GM21786 (cell line): ENCODE data around the gene PDE4D.

Source experiments
- ATAC-seq: cut with Tn5 transposase; IDR thresholded peaks from one replicate; pipeline ENCODE4 v1.9.1; 2021; ENCODE audit not compliant: unreplicated experiment

PDE4D gene

DNA sequence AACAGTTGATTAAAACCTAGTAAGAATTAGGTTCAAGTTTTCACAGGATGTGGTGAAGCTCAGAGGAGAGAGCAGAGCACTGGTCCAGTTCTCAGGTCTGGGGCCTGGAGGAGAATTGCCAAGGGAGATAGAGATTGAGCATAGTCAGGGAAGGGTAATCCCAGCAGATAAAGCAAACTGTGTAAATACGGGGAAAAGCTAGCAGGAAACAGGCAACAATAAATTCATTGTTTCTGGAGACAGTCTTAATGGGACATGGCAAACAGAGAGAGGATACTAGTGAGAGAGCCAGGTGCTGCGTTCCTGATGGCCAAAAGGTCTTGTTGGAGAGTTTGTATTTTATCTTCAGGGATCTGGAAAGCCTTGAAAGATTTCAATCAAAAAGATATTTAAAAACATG is 333.0 kb downstream of the PDE4D start:
- ATAC-seq: no peak

DNA sequence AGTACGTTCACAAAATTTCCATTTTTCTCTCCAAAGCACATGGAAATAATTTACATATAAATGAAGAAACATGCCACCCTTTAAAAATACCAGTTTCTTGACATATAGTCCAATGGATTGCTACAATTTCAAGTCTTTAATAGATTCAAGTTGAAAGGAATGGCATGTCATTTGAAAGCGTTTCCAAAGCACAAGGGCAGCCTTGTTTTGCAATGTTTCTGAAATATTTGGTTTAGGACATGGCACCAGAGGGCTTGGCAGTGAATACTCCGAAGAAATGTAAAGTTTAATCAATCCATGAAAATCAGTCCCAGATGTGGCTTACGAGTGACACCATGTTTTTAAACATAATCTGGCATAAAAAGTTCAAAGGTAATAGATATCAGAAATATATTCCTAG is 333.7 kb downstream of the PDE4D start:
- ATAC-seq: no peak

DNA sequence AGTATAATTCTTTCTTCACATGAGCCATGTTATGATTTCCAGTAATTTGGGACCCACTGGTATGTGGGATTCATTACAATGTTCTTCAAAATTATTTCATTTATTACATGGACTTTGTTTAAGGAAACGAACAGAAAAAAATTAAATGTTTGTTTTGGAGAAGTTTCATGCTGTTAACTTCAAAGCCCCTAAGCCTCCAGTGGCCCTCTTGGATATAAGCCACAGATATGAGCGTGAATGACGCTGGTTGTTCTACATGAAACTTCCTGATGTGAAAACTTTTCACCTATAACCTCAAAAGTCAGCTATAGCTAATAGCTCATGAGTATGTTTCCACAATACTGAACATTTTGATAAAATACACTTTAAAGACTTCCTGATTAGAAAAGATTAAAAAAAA is 334.2 kb downstream of the PDE4D start:
- ATAC-seq: no peak

DNA sequence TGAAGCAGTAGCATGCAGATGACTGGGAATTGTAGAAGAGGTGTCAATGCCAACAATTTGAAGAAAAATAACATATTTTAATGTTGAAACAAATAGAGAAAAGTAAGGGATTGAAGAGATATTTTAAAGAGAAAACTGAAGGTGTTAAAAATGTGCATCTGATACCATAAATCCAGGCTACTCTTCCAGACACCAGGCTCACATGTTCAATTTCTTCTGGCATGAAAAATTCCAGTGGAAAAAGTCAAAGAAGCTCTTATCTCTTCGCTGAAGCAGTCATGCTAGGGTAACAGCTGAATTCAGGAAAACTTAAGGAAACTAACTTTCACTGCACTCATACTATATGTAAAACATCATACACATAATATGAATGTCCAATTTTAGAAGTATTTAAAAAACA is 335.0 kb downstream of the PDE4D start:
- no peak for ATAC-seq

- ATAC-seq: no peak
Measured at GRCh38 chr5:59557572-59557971, 336.0 kb downstream of the PDE4D start.

- ATAC-seq: no peak
Measured at GRCh38 chr5:59555596-59555995, 337.9 kb downstream of the PDE4D start.

- no peak for ATAC-seq
Measured at GRCh38 chr5:59554501-59554900, 339.0 kb downstream of the PDE4D start.

DNA sequence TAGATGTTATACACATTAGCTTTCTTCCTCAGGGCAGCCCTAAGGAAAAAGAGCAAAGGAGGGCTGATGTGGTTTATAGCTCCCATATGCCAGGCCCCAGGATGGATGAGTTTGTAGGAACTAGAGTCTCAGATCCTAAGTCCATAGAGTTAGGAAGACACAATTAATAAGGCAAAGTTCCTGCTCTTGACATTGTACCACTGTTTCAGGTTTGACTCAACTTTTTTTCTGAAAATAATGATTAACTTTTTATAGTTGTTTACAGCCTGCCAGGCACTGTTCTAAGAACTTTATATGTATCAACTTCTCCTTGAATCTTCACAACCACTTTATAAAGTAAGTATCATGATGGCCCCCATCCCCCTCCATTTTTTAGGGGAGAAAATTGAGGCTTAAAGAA is 339.5 kb downstream of the PDE4D start:
- ATAC-seq: no peak

DNA sequence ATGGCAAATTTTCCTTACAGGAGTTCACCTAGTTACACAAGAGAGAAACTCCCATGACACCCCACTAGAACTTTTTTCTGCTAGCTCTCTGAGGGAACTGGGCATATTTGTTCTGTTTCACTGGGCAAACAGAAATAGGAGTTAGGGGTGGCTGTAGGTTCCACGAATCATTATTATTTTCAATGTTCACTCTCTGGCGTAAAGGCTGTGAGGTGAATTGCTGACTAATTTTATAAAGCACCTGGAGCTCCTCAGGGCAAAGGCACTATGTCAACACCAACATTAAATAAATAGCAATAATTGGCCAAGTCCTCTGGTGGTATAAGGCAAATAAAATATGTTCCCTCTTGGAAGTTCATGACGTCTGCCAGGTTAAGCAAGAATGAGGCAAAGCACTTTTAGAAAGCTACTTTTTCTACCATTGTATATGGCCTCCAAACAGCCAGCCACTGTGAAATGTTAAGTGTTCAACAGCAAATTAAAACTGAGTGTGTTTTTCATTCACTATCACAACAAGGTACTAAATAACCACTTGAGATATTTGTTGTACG is 344.6 kb downstream of the PDE4D start:
- no peak for ATAC-seq

DNA sequence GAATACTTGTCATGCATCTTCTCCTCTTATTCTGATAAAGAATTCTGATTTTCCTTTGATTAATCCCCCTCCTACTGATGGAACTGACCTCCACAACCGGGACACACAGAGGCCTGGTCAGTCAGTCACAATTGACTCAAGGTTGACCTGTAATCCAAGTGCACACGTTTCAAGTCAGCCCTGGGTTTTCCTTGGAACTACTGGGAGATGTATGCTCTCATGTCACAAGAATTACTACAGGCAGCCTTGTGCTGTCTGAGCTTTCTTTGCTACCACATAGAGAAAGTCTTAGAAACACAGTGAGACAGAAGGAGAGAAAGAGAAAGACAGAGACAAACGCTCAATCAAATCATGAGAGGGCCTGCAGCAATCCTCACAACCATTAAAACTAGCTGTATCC is 345.8 kb downstream of the PDE4D start:
- ATAC-seq: no peak

GRCh38 chr5:59544573-59544972 is 349.0 kb downstream of the PDE4D start:
- no peak for ATAC-seq

- ATAC-seq: no peak
Measured at GRCh38 chr5:59543821-59544442, 349.6 kb downstream of the PDE4D start.

DNA sequence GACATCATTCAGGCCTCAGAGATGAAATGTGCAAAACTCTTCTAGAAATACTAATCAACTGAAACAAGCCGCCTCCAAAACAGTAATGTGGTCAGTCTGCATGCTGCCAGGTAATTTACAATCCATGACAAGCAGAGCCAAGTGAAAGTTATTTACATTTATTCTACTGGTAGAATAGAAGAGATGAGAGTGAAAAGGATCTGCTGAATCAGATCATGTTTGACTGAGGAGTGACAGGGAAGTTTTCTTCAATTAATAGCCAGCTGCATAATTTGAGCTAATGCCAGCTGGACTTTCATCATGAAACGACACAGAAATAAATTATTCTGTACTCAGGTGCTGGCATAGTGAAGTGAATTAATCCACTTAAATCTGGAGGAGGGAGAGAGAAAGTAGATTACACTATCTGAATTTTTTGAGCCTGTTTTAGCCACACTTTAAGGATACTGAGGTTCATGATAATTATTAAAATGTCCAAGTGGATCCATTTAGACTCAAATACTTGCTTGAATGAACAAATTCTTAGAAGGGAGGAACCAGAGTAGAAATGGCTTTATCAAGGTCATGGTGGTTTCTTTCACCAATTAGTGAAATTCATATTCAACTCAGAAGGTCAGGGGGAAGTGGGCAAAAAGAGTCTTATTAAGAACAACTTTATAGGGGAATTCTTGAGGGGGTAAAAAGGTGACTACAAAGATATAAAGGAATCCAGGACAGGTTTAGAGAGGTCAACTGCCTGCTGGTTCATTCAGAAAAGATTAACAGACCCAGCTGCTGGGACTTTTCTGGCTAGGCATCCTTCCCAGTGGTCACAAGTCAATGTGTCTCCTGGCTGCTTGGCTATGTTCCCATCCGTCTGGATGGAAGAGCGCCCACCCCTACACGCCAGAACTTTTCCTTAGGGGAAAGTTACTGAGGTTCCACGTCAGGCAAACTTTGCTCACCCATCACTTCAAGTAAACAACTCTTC is 350.4 kb downstream of the PDE4D start:
- no peak for ATAC-seq

DNA sequence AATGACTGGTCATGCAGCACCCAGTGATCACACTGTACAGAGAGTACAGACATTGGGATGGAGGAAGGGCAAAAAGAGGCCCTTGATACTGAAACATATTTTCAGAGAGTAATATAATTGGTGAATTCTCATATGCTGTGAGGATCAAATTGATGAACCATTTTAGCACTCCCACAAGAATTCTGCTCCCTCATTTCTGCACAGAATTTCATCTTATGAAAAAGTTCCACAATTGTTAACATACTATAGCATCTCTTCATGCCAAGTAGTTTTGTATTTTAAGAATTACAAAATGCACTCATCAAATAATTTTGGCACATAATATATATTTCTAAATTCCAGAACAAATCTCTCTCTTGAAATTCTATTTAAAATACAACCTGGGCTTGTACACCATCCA is 351.2 kb downstream of the PDE4D start:
- no peak for ATAC-seq

- ATAC-seq: no peak
Measured at GRCh38 chr5:59540366-59540765, 353.2 kb downstream of the PDE4D start.

DNA sequence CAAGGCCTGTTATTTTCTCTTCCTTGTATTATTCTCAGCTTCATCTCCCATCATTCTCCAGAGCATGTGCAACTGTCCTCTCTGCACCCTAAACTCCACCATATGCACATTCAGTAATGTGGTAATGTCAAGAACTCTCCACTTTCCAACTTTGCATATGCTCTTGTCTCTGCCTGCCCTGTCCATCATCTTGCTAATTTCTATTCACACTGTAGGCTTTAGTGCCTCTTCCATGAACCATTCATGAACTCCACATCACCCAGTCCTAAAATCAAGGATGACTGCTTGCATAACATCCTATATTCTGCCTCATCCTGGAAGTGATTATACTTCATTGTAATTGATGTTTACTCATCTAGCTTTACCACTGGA is 354.8 kb downstream of the PDE4D start:
- ATAC-seq: no peak

DNA sequence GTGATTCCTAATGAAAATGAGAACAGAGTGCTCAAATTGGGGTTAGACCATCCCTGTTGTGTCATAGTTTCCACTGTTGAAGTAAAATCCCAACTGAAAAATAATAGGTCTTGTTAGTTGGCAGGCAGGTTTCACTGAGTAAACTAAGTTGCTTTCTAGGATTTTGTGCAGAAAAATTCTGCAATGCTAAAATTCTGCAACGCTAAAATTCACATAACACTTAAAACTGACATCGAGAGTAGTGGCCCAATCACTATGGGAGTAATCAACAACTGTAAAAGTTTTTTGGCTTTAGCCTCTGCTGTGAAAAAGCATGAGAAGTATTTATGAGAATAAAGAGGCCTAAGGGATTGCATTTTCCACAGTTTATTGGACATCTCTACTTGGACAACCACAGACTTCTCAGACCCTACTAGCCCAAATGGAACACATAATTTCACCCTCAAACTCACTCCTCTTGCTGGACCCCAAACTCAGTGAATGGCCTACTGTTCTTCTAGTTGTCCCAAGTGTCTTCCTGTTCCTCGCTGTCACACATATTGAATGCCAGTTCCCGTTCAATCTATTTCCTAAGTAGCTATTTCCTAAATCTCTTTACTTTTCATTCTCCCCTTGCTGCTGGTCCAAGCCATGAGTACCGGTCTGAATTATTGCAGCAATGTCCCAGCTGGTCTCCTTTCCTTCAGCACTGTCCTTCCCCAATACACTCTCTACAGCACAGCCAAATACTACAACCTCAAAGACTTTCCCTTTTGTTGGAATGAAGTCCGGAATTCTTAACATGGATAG is 355.4 kb downstream of the PDE4D start:
- ATAC-seq: no peak

DNA sequence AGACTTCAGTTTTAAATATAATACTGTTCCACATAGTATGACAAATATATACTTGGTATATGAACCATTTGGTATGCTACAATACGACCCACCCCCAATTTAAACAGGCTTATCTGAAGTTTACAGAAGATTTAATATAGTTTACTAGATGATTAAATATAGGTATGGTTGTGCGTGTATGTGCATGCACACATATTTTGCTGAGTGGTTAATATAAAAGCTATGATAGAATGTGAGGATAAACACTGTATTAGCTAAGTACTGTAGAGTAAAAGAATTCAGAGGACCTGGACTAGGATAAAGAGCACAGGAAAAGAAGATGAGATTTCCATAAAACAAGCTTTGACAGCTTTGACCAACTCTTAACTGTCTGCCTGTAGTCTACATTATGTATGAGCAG is 356.7 kb downstream of the PDE4D start:
- no peak for ATAC-seq

DNA sequence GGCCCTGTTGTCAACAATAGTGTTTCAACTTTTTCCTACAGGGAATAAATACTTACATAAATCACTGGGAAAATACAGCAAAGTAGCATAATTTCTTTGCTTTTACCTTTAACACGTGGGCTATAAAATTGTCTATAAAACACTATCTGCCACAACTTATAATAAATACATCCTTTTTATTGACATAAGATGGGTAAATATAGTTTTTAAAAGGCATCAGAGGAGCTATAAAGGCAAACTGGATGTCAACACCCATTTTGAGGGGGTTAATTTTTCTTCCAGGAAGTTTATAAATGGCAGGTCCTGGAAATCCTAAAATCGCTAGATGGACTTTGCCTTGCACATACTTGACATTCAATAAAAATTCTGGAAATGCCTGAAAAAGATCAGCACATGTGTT is 358.0 kb downstream of the PDE4D start:
- ATAC-seq: no peak

DNA sequence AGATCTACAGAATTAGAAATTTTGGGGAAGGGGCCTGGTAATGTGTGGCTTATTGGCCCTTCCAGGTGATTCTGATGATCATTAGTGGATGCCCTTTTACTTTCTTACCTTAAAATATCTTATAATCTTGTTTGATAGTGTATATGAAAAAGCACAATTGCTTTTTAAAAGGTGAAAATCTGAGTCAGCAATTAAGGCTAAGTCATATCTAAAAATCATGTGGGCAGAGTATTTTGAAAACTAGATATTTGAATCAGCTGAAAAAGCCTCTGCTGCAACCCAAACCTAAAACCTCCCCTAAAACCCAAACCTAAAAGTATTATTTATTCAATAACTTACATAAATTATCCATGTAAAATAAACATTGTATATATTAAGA is 359.8 kb downstream of the PDE4D start:
- ATAC-seq: no peak

- ATAC-seq: no peak
Measured at GRCh38 chr5:59532979-59533729, 360.4 kb downstream of the PDE4D start.
